HG03565 (cell line): Measurements from ENCODE around the gene DHRS13.
"Not testable (repeated sequence)": the region's sequence is repeated elsewhere in the genome, so short reads cannot be mapped to it uniquely, and the experiment has no call there.

Experiments
- ATAC-seq: cut with Tn5 transposase; IDR thresholded peaks from one replicate; pipeline ENCODE4 v1.9.1; 2021; ENCODE audit warnings: mild to moderate bottlenecking, moderate library complexity; ENCODE audit not compliant: unreplicated experiment

Gene DHRS13

DNA sequence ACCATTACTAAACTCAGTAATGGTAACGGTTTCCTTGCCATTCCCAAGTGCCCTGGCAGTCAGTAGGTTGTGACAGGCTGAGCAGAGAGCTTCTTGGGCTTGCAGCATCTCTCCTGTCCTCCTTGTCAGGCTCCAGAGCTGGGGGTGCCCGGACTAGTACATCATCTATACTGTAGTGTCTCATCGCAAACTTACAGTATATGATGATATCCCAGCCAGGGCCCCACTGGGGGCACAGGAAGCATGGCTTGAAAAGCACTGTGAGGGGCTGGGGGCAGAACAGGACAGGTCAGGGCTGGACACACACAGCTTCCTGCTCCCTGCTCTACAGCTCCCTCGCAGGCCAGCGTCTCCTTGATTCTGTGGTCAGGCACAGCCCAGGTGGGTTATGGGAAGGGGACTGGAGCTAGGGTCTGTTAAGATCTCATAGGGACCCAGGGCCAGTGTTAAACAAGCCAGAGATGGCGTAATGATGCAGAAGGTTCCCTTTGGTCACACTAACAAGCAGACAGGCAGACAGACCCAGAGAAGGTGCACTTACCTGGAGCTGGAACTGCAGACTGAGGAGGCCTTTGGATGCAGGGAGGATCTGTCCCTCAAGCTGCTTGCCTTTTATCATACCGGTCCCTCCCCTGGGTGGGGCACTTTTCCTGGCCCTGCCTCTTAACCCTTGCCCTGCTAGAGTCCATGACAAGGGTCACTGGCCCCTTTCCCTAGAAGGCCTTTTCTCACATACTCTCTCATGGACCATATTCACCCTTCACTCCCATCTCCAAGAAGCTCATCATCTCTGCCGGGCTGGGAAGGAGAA, 41.3 kb downstream of the DHRS13 start:
- no peak for ATAC-seq

DNA sequence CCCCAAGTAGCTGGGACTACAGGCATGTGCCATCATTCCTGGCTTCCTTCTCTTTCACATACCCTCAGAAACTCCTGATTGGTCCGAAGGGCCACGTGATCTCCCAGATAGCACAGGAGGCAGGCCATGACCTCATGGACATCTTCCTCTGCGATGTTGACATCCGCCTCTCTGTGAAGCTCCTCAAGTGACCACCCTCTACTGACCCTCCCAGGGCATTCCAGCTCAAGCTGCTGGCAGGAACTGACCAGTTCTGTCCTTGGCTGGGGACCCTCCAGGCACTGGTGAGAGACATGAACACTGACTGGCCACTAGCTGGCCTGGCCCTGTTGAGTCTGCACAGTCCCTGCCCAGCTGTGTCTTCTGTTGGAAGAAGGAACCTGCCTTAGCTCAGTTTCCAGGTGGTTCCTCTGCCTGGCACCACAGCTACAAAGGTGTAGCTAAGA, 42.5 kb downstream of the DHRS13 start:
- ATAC-seq: no peak

DNA sequence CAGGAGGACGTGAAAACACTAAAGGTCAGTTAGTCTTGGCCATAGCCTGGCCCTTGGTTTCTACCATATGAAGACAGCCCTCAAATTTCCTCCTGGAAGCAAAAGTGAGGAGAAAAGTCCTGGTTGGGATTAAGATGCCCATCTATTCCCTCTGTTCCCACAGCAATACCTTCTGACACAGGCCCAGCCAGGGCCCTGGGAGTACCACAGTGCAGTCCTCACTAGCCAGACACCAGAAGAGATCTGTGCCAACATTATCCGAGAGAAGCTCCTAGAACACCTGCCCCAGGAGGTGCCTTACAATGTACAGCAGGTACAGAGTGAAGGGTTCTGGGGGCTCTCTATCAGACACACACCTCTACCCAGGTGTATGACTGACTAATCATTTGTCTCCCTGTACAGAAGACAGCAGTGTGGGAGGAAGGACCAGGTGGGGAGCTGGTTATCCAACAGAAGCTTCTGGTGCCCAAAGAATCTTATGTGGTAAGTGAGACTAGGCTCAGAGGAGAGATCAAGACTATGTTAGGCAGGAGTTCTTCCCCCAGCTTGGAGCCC, 44.0 kb downstream of the DHRS13 start:
- no peak for ATAC-seq

DNA sequence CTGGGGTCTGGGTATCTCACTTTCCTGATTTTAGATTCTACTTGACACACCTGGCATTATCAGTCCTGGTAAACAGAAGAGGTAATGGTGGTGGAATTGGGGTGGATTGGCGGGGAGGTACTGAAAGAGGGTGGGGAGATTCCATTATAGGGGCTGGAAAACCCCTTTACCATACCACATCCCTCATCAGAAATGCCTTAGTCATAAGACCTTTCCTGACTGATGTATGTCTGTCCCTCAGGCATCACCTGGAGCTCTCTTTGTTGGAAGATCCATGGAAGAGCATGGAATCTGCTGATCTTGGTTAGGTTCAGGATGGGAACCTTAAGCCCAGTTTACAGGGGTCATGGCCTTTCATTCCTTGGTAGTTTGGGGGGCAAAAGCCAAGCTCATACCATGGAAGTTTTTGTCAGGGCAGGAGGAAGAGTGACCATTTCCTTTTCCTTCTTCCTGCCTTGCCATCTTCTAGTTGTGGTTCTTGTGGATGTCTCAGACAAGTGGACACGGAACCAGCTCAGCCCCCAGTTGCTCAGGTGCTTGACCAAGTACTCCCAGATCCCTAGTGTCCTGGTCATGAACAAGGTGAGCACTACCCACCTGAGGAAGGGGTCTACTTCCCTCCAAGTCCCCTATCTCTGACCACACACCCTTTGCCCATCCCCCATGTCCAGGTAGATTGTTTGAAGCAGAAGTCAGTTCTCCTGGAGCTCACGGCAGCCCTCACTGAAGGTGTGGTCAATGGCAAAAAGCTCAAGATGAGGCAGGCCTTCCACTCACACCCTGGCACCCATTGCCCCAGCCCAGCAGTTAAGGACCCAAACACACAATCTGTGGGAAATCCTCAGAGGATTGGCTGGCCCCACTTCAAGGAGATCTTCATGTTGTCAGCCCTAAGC, 44.7 kb downstream of the DHRS13 start:
- no peak for ATAC-seq

DNA sequence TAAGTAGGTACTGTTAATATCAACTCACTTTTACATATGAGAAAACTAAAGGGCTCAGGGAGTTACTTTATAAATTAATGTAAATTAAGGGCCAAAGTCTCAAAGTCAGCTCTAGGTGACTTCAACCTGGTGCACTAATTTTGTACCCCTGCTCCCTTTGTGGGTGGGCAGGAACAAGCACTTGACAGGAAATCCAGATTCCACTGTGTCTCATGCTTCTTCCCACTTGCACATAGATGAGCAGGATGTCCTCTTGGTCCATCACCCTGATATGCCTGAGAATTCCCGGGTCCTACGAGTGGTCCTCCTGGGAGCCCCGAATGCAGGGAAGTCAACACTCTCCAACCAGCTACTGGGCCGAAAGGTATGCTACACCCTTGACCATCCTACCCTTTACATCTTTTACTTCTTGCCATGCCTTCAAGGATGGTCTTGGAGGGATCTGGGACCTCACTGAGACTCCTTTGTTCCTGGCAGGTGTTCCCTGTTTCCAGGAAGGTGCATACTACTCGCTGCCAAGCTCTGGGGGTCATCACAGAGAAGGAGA, 46.8 kb downstream of the DHRS13 start:
- no peak for ATAC-seq

DNA sequence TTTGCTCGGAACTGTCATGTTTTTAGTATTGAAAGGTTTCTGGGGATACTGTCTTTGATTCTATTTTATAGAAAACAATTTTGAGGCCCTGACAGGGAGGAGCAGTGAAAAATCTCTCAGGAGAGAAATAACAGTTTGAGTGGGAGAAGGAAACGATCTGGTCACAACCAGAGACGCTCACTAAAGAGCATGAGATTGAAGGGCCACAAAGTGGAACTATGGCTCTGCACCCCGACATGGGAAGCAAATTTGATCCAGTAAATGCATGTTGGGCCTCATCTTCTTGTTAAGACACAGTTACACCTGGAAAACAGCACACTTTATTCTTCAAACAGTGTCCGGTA, 47.6 kb downstream of the DHRS13 start:
- ATAC-seq: no peak

DNA sequence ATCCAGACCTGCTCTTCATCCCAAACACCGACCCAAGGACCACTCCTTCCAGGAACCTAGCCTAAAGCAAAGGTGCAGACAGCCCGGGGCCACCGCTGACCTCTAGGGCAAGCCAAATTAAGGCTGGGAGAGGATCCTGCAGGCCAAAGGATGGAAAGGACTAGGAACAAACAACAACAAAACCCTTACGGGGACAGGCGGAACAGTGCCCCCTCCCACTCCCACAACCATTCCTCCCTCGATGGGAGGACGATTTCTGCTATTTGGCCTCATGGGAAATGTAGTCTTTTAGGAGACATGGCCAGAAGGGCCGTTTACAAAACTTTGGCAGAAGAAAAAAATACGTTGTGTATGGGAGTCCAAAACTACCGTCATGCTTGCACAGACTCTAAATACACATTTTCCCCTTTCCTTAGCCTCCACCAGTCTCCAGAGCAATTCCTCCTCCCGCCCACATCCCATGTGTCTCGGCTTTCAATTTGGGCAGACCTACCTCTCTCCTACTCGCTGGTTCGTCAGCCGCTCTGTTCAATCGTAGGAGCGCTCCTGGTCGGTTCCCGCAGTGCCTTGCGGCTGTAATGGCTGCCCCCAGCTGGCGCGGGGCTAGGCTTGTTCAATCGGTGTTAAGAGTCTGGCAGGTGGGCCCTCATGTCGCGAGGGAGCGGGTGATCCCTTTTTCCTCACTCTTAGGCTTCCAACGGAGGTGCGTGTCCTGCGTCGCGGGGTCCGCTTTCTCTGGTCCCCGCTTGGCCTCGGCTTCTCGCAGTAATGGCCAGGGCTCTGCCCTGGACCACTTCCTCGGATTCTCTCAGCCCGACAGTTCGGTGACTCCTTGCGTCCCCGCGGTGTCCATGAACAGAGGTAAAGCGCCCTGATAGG, 48.2 kb downstream of the DHRS13 start, which contains the start of gene ERAL1:
Gene ERAL1 (plus strand): TSS at position 560 of the 879 bp plus-strand sequence. CDS start 19 bp downstream, at position 579.
- ATAC-seq: peak; percentile 87

DNA sequence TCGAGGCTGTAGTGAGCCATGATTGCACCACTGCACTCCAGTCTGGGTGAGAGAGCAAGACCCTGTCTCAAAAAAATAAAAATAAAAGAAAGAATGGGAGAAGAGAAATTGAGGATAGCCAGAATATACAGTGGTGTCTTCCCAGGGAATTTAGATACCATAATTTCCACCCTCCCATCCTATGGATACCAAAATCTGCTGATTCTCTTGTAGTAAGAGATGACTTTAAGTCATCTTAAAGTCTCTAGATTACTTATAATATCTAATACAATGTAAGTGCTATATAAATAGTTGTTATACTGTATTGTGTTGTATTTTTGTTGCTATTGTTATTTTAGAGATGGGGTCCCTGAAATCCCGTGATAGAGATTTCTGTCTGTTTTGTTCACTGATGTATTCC, 49.6 kb downstream of the DHRS13 start:
- no peak for ATAC-seq

DNA sequence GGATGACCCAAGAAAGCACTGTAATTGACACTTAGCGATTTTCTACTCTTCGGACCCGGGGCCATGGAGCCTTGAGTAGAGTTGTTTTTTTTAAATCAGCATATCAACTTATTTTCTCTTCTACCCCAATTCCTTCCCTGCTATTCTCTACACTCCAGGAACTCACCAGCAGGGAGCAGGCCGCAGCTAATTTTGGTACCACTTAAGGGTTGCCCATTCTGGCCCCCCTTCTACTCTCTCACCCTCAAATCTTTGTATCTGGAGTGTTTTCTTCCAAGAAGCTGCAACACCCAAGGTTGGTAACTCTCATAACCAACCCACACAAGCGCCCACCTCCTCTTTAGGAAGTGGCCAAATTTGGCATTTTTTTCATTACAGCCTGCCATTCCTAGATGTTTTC, 53.6 kb downstream of the DHRS13 start:
- ATAC-seq: no peak

DNA sequence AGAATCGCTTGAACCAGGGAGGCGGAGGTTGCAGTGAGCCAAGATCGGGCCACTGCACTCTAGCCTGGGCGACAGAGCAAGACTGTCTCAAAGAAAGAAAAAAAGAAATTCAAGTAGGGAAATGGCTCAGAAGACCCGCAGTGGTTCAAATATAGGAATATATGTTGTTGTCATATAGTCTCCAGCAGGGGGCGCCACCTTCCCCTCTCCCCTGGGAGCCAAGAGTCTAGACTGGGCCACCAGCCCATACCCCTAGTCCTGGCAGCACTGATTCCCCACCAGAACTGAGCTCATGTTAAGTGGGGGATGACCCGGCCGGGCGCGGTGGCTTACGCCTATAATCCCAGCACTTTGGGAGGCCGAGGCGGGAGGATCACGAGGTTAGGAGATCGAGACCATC, 54.2 kb downstream of the DHRS13 start:
- not testable (repeated sequence) for ATAC-seq
